Activated CD4-positive, CD25-positive, alpha-beta regulatory T cell treated with anti-CD3 and anti-CD28 coated beads, Interleukin-2, amount 50 U/mL, for 16 hours (primary cell): ENCODE results near the gene DTL.

ENCODE experiments used
- DNase-seq: peaks from one replicate; pipeline ENCODE4 v3.0.0-alpha.2; 2020; ENCODE audit warnings: low read depth, low spot score

Gene DTL

GRCh38 chr1:212091438-212092121 is 56.0 kb downstream of the DTL start:
- DNase-seq: no peak

DNA sequence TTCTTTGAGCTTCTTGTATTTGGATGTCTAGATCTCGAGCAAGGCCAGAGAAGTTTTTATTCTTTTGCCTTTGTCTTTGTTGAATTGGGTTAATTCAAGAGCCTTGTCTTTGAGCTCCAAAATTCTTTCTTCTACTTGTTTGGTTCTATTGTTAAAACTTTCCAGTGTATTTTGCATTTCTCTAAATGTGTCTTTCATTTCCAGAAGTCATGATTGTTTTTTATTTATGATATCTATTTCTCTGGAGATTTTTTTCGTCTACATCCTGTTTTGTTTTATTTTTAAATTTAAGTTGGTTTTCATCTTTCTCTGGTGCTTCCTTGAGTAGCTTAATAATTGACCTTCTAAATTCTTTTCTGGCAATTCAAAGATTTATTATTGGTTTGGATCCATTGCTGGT is 61.8 kb downstream of the DTL start:
- no peak for DNase-seq

GRCh38 chr1:212098310-212098709 is 62.8 kb downstream of the DTL start:
- no peak for DNase-seq

GRCh38 chr1:212098771-212099170 is 63.2 kb downstream of the DTL start:
- no peak for DNase-seq

DNA sequence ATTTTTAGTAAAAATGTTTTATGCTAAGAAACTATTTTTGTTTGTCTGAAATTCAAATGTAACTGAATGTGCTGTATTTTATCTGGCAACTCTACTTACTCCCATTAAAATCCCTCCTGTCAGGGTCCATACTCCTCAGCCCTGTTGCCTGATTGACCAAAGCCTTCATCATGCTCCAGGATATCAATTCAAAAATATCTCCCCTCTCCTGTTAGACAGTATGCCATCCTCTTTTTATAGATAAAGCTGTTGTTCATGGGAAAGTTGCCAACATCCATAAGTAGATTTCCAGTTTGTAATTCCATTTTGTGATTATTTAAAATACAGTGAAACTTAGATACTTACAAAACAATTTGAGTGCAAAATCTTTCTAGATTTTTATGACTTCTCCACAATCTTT is 65.7 kb downstream of the DTL start:
- no peak for DNase-seq

DNA sequence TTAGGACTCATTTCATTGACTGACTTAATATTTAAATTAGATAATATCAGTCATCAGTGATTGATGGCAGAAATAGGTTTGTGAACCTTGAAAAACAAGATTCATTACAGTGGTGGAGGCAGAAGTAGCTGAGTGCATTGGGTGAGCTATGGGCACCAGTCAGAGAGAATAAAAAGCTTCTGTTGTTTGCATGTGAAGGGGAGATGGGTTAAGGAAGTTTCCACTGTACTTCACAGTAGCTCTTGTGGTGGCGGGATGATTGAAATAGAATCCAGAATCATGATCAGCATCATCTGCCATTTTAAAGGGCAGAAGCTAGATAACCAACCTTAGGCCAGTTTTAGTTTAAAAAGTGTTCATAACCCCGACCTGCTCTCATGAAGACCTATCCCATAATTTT is 66.2 kb downstream of the DTL start:
- no peak for DNase-seq

- no peak for DNase-seq
Observed at GRCh38 chr1:212104586-212105325, 69.2 kb downstream of the DTL start.

DNA sequence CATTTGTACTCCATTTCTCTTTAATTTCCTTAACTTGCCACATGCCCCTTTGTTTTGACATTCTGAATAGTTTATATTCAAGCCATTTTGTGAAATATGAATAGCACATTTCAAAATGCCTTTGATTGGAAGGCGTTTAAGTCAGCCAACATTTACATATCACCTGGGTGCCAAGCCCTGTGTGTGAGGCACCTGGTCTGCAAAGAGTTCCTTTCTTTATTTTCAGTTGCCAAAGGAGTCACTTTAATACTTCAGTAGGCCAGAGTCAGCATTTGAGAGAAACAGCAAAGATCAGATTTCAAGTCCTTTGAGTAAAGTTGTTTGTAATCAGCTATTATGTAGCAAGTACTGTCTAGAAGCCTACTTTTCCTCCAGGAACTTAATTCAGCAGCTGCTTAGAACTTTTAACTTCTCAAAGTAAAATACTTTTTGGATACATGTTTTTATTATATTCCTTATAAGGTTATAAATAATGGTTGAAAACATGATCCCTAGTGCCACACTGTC is 70.8 kb downstream of the DTL start:
- no peak for DNase-seq

DNA sequence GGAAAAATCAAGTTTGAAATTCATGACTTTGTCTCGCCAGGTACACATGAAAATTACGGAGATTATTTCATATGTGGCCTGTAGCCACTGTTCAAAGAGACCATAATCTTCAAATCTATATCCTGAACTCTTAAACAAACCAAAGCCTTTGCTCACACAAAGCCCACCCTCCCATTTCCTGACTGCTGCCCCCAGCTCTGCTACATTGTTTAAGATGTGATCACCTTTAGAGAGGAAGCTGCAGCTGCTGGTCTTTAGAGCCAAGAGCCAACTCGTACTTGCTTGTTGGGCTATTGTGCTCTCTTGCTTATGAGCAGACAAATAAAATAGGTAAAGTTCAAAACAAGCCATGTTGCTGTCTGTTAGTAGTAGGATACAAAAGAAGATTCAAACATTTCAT is 71.9 kb downstream of the DTL start:
- DNase-seq: no peak

GRCh38 chr1:212108187-212108586 is 72.6 kb downstream of the DTL start:
- DNase-seq: no peak

DNA sequence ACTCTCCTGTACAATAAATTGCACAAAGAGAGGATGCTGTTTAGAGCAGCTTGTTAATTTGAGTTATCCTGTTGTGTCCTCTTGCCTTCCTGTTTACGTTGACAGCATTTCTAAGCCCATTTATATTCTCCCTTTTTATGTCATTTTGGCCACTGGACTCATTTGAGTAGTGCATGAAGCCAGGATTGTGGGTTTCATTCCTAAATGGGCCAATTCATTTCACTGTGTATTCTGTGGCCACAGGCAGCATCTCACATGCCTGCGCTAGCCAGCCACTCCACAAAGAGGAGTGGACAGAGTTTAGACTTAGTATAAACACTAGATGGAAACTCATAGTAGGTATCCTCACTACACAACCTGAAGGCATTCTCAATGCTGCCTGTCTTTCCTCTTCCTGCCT is 73.4 kb downstream of the DTL start:
- DNase-seq: no peak

- DNase-seq: no peak
Observed at GRCh38 chr1:212109728-212110127, 74.2 kb downstream of the DTL start.

DNA sequence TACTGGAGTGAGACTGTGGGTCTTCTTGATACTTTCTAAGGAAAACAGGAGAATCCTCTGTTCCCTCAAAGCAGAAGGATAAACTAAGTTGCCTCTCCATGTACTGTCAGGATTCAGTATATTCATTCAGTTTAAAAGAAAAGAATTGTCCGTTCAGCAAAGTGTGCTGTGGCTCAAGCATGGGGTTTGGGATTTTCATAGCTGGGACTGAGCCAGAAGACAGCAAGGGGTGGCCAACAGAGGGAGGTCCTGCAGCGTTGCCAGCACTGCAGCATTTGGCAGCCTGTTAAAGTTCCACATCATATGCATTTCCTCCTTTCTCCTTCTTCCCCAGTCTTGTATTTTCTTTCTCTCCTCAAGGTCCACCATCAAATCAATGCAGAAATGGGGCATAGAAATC is 75.1 kb downstream of the DTL start:
- DNase-seq: no peak

- DNase-seq: no peak
Observed at GRCh38 chr1:212111536-212111935, 76.0 kb downstream of the DTL start.

DNA sequence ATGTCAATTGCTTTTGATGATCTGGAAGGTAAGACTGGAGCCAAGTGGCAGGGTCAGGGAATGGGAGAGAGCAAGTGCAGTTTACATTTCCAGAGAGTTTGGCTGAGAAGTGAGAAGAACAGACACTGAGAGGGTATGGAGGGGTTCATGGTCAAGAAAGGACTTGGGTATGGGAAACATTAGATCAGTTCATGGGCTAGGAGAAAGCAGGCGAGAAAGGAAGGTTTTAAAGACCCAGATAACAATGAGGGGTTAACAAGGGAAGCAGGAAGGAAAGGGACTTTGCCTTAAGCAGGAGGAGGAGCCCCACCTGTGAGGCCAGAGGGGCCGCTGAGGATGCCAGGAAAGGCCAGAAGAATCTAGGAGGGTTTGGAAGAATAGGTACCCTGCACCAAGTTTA is 78.2 kb downstream of the DTL start:
- no peak for DNase-seq

DNA sequence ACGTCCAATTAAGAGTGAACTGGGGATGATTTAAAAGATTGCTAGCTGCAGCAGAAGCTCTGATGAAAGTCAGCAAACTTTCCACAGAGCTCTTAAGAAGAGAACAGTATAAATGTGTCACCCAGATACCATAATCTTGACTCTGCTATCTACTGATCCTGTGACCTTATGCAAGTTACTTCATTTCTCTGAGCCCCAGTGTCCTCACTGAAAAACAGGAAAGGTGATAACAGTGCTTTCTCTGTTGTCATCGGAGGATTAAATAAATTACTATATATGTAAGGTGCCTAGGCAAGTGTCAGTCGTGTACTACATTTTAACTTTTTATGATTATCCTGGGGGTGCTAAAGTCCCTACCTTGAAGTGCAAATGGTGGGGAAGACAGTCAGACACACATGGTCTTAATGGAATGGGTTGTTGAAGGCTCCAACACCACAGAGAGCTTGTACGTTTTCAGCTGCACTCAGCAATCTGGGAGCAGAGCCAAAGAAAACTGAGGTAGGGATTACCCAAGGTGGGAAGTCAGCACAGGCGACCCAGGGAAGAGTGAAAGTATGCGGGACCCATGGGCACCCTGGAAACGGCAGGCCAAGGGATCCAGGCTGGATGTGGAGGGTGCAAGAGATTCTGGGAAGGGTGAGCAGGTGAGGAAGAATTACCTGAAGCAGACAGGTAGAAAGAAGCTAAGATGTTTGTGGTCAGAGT is 82.8 kb downstream of the DTL start:
- no peak for DNase-seq

GRCh38 chr1:212118872-212119260 is 83.3 kb downstream of the DTL start:
- no peak for DNase-seq

GRCh38 chr1:212119397-212119837 is 83.9 kb downstream of the DTL start:
- no peak for DNase-seq

- no peak for DNase-seq
Observed at GRCh38 chr1:212119863-212120262, 84.3 kb downstream of the DTL start.

- DNase-seq: no peak
Observed at GRCh38 chr1:212121779-212122178, 86.2 kb downstream of the DTL start.

DNA sequence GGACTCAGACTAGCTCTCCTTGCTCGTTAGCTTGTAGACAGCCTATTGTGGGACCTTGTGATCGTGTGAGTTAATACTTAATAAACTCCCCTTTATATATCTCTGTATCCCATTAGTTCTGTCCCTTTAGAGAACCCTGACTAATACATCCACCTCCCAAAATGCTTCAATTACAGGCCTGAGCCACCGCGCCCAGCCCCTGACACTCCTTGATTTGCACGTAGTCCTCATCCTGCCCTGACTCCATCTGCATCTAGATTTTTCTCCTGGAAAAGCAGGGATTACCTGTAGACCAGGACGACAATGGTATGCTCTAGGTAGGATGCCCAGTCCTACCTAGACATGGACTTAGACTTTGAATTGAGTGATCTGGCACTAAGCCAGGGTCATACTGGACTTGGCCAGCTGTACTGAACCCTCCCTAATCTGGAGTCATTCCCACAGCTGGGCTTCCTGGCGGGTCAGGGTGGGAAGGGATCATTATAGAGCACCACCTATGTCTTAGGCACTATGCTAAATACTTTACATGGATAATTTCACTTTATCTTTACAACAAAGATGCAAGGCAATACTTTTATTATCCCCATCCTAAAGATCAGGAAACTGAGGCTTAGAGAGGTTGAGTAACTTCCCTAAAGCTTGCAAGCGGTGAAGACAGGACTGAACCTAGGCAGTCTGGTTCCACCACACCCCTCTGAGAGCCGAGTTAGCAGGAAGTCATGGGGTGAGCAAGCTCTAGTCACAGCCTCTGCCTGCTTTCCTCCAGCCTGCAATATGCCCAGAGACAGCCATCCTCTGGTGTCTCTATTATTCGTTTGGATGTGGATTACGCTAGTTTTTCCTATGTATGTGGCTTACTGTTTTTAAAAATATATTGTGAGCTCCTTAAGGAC is 89.4 kb downstream of the DTL start:
- no peak for DNase-seq

- DNase-seq: no peak
Observed at GRCh38 chr1:212125654-212126053, 90.1 kb downstream of the DTL start.
